Caco-2 (cell line): ENCODE data around the gene GMPPA. TPM values are rescaled to one million over a fixed set of nuclear protein-coding genes. Genes with fewer than 3 reads are reported as not detected.

Experiments
- BruUV-seq: library from RNA; stranded (reverse); fragments of 400-500 nt; replicated peaks from 2 replicates; lab custom pipeline; 2021; lab: Mats Ljungman, UMichigan
- CTCF ChIA-PET: fragments of 300-600 bp; sonication (Branson Sonifier 250); formaldehyde crosslinking; loops from one replicate; lab custom pipeline; 2022; ENCODE audit warnings: antibody characterized with exemption; lab: Charles Lee
- POLR2A ChIA-PET: fragments of 300-600 bp; sonication (Branson Sonifier 250); formaldehyde crosslinking; loops from one replicate; lab custom pipeline; 2022; ENCODE audit warnings: antibody characterized with exemption; lab: Charles Lee
- DNase-seq, 2 experiments: peaks; one replicate each; pipeline versions ENCODE4 v3.0.0 to v3.0.0-alpha.2; 2020 to 2022
- H3K27me3 ChIP-seq: replicated peaks from 2 replicates; pipeline ENCODE4 v1.6.0; 2011; ENCODE audit warnings: low read length; ENCODE audit not compliant: control insufficient read depth, insufficient read depth
- H3K36me3 ChIP-seq: 2 replicates; pipeline ENCODE4 v1.5.1; 2011; ENCODE audit warnings: low read length; ENCODE audit not compliant: control insufficient read depth, insufficient read depth
- H3K4me1 ChIP-seq: fragments of 250-450 bp; sonication (Bioruptor Pico); 2 replicates; pipeline ENCODE4 v1.5.1; 2020; ENCODE audit warnings: mild to moderate bottlenecking
- H3K4me3 ChIP-seq: 2 replicates; pipeline ENCODE4 v1.5.1; 2011; ENCODE audit warnings: low read depth, mild to moderate bottlenecking, control low read depth, low read length
- H3K9me3 ChIP-seq: fragments of 250-450 bp; sonication (Bioruptor Pico); 2 replicates; pipeline ENCODE4 v1.5.1; 2020; ENCODE audit warnings: mild to moderate bottlenecking, moderate library complexity
- H3K27ac Mint-ChIP-seq: one replicate; pipeline ENCODE4 v1.8.0; 2022; ENCODE audit warnings: mixed read lengths; ENCODE audit not compliant: unreplicated experiment
- H3K27me3 Mint-ChIP-seq: one replicate; pipeline ENCODE4 v1.8.0; 2022; ENCODE audit warnings: mixed read lengths; ENCODE audit not compliant: insufficient read depth, unreplicated experiment
- H3K36me3 Mint-ChIP-seq: one replicate; pipeline ENCODE4 v1.8.0; 2022; ENCODE audit warnings: mild to moderate bottlenecking, mixed read lengths; ENCODE audit not compliant: insufficient read depth, unreplicated experiment
- H3K4me1 Mint-ChIP-seq: one replicate; pipeline ENCODE4 v1.8.0; 2022; ENCODE audit warnings: low read depth, mixed read lengths; ENCODE audit not compliant: unreplicated experiment
- H3K4me3 Mint-ChIP-seq: one replicate; pipeline ENCODE4 v1.8.0; 2022; ENCODE audit warnings: mild to moderate bottlenecking, moderate library complexity, mixed read lengths; ENCODE audit not compliant: unreplicated experiment
- H3K9me3 Mint-ChIP-seq: one replicate; pipeline ENCODE4 v1.8.0; 2022; ENCODE audit warnings: mixed read lengths; ENCODE audit not compliant: unreplicated experiment
- intact Hi-C: fragments of 100-400 bp; cut with micrococcal nuclease; formaldehyde crosslinking; loops from one replicate; pipeline ENCODE4 v1.10.0; 2022; ENCODE audit not compliant: unreplicated experiment
- total RNA-seq: library from RNA; stranded (reverse); gene quantifications from 2 replicates; pipeline ENCODE4 v1.2.3, GENCODE V29; 2022
- TF ChIP-seq, protein P1 (sequence below), 2 experiments: fragments of 200-600 bp in 1 of 2; IDR thresholded peaks; 1 replicate in 1 of 2; 2 replicates in 1 of 2; pipeline versions ENCODE4 v1.5.1 to v1.8.0; 2011 to 2022; ENCODE audit warnings: antibody characterized with exemption in 1 of 2, control low read depth in 1 of 2, inconsistent platforms in 1 of 2, low read depth in 1 of 2, low read length in 1 of 2, mild to moderate bottlenecking in 1 of 2, moderate library complexity in 1 of 2; ENCODE audit not compliant: insufficient read depth in 1 of 2, severe bottlenecking in 1 of 2, unreplicated experiment in 1 of 2

GMPPA gene
- total RNA-seq, 1 experiment from 2014 or later: 53.7 TPM

DNA sequence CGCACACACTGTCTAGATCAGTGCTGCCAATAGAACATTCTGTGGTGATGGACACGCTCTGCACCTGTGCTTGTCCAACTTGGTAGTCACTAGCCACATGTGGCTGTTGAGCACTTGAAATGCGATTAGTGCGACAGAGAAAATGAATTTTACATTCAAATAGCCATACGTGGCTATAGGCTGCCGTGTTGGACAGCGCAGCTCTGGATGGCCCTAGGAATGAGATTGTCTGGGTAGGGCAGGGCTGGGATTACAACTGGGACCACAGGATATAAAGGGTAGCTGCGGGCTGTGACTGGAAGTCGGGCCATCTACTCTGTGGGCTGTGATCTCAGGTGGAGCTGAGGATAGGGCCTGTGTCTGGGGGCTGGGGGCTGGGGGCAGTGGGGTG, 20.8 kb downstream of the GMPPA start:
- H3K9me3 Mint-ChIP-seq: no peaks in the 10 kb centered on the region
- no peaks in the 10 kb centered on the region for H3K36me3 Mint-ChIP-seq
- no peak overlapping the region for H3K4me3 Mint-ChIP-seq
- DNase-seq: no peak
- Histone ChIP-seq H3K27me3 (no peaks in the 10 kb centered on the region; the same call in 1 of the 2 replicates), H3K4me1 (peaks cover 12% of the 10 kb centered on the region), H3K36me3 (no peaks in the 10 kb centered on the region), H3K9me3 (no peaks in the 10 kb centered on the region), H3K4me3 (no peak overlapping the region)
- peaks cover 16% of the 10 kb centered on the region for H3K27me3 Mint-ChIP-seq
- BruUV-seq: no TSS peak
- POLR2A ChIA-PET: no interaction called here
- H3K27ac Mint-ChIP-seq: no peak overlapping the region
- CTCF ChIA-PET: interaction anchor here (1.2 to 3.9 kb wide), 4 partner anchors 8 to 43 kb away, joined by 4 to 49 read pairs (median 17); partner anchors contain the start of gene GMPPA
- intact Hi-C loops: no loop called here
- H3K4me1 Mint-ChIP-seq: peaks cover 13% of the 10 kb centered on the region
- TF ChIP-seq, protein P1, sequence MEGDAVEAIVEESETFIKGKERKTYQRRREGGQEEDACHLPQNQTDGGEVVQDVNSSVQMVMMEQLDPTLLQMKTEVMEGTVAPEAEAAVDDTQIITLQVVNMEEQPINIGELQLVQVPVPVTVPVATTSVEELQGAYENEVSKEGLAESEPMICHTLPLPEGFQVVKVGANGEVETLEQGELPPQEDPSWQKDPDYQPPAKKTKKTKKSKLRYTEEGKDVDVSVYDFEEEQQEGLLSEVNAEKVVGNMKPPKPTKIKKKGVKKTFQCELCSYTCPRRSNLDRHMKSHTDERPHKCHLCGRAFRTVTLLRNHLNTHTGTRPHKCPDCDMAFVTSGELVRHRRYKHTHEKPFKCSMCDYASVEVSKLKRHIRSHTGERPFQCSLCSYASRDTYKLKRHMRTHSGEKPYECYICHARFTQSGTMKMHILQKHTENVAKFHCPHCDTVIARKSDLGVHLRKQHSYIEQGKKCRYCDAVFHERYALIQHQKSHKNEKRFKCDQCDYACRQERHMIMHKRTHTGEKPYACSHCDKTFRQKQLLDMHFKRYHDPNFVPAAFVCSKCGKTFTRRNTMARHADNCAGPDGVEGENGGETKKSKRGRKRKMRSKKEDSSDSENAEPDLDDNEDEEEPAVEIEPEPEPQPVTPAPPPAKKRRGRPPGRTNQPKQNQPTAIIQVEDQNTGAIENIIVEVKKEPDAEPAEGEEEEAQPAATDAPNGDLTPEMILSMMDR (IDR thresholded peaks at IDR 0.05; ENCODE audit: insufficient read depth in 1 of 2, low read depth in 1 of 2, low read length in 1 of 2, severe bottlenecking in 1 of 2, unreplicated experiment in 1 of 2): no peak

DNA sequence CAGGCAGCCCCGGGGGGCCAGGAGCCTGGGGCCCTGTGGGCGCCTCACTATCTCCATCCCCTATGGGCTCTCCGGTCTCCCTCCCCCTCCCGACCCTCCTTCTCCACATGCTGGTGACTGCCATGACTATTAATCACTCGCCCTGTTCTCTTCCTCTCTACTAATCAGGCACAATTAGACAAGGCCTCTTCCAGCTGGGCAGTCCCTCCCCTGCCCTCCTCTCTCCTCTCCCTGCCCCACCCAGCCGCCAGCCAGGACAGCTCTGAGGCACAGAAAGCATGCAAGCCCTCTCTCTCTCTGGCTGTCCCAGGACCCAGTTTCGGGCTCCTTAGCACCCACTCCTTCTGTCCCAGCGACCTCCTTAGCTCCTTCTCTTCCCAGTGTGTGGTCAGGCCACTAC, 21.4 kb downstream of the GMPPA start:
- Histone ChIP-seq H3K9me3 (no peaks in the 10 kb centered on the region), H3K4me1 (peaks cover 13% of the 10 kb centered on the region), H3K4me3 (no peak overlapping the region), H3K27me3 (no peaks in the 10 kb centered on the region; the same call in 1 of the 2 replicates), H3K36me3 (no peaks in the 10 kb centered on the region)
- Mint-ChIP-seq H3K9me3 (no peaks in the 10 kb centered on the region), H3K27me3 (peaks cover 16% of the 10 kb centered on the region), H3K36me3 (no peaks in the 10 kb centered on the region), H3K4me3 (no peak overlapping the region), H3K27ac (no peak overlapping the region), H3K4me1 (peaks cover 13% of the 10 kb centered on the region)
- TF ChIP-seq, protein P1 (IDR thresholded peaks at IDR 0.05; ENCODE audit: insufficient read depth in 1 of 2, low read depth in 1 of 2, low read length in 1 of 2, severe bottlenecking in 1 of 2, unreplicated experiment in 1 of 2): no peak
- CTCF ChIA-PET: interaction anchor here (0.6 to 3.9 kb wide), 12 partner anchors 8 to 209 kb away, joined by 3 to 49 read pairs (median 6); partner anchors contain the start of gene GMPPA
- intact Hi-C loops: no loop called here
- POLR2A ChIA-PET: no interaction called here
- no peak for DNase-seq
- BruUV-seq: no TSS peak

DNA sequence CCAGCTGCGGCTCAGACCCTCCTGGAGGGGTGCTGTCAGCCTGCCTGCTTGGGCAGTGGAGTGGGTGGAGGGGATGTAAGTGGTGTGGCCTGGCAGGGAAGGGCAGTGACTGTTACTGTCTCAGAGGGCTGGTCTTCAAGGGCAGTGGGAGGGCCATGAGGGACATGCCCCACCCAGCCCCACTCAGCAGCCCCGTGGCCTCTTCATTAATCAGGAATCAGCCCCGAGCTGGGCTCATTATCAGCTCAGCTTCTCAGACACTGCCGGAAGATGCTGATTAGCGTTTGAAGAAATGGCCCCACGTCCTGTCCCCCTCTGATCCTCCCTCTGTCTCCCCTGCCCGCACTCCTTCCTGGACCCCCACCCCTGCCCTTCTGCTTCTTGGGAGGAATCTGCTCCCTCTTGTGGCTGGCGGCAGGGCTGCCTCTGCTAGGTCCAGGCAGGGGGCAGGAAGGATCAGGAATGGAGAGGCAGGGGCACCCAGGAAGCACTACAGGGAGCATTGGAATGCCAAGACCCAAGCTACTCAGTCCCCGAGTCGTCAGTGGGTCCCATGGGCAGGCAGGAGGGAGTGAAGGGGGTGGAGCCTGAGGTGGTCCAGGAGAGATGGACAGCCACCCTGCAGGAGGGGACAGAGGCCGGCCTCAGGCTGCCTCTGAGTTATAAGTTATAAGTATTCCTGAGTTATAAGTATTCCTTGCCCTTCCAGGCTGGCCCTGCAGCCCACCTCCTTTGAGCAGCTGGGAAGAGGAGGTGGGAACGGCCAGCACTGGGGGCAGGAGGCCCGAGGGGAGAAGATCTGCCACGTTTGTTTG, 22.6 kb downstream of the GMPPA start:
- no TSS peak for BruUV-seq
- peaks cover 13% of the 10 kb centered on the region for H3K27me3 Mint-ChIP-seq
- peak; percentile 73 to 74 for DNase-seq
- peak overlapping the region; percentile 58 for H3K4me3 Mint-ChIP-seq
- no peaks in the 10 kb centered on the region for H3K36me3 Mint-ChIP-seq
- TF ChIP-seq, protein P1 (IDR thresholded peaks at IDR 0.05; ENCODE audit: insufficient read depth in 1 of 2, low read depth in 1 of 2, low read length in 1 of 2, severe bottlenecking in 1 of 2, unreplicated experiment in 1 of 2): peak; percentile 81 to 97
- H3K27me3 ChIP-seq: no peaks in the 10 kb centered on the region
- H3K4me1 ChIP-seq: peaks cover 24% of the 10 kb centered on the region
- CTCF ChIA-PET: interaction anchor here (0.9 to 3.9 kb wide), 8 partner anchors 9 to 119 kb away, joined by 3 to 49 read pairs (median 6); partner anchors contain the start of gene GMPPA
- POLR2A ChIA-PET: no interaction called here
- peak overlapping the region; percentile 73 for H3K27ac Mint-ChIP-seq
- peaks cover 22% of the 10 kb centered on the region for H3K4me1 Mint-ChIP-seq
- 0 out of 2 replicates have a peak overlapping the region, but pooled peaks have one; percentile 5 for H3K4me3 ChIP-seq
- intact Hi-C loops: loop anchor here (1.0 kb wide), 3 partner anchors 11 to 45 kb away; partner anchors contain the start of gene GMPPA
- no peaks in the 10 kb centered on the region for H3K9me3 Mint-ChIP-seq
- no peaks in the 10 kb centered on the region for H3K9me3 ChIP-seq
- H3K36me3 ChIP-seq: no peaks in the 10 kb centered on the region
